ENCODE data around the gene MRPS6.

- no peak for TF ChIP-seq CTCF (IDR thresholded peaks at IDR 0.05; ENCODE audit: borderline replicate concordance, extremely low read depth, low read length, poor library complexity, severe bottlenecking)
- no peak for TF ChIP-seq EZH2 (IDR thresholded peaks at IDR 0.05; ENCODE audit: borderline replicate concordance, low read depth, low read length, severe bottlenecking)
Measured at GRCh38 chr21:34037009-34037795, 36.2 kb upstream of the MRPS6 start.
